Colonic mucosa (tissue), 4 donors: ENCODE measurements around the gene MEF2D. TPM values are rescaled to one million over a fixed set of nuclear protein-coding genes. Genes with fewer than 3 reads are reported as not detected.

ENCODE experiments used
- DNase-seq: peaks from one replicate; pipeline ENCODE4 v3.0.0-alpha.2; 2020
- H3K27ac ChIP-seq: fragments of 200-600 bp; one replicate; pipeline ENCODE4 v1.8.0; 2021
- H3K27me3 ChIP-seq: fragments of 200-600 bp; one replicate; pipeline ENCODE4 v1.8.0; 2021
- H3K36me3 ChIP-seq: fragments of 200-600 bp; one replicate; pipeline ENCODE4 v1.8.0; 2021
- H3K4me1 ChIP-seq: fragments of 200-600 bp; one replicate; pipeline ENCODE4 v1.8.0; 2021; ENCODE audit warnings: mild to moderate bottlenecking
- H3K4me3 ChIP-seq: fragments of 200-600 bp; one replicate; pipeline ENCODE4 v1.8.0; 2021
- H3K9ac ChIP-seq, 2 donors: one replicate each; pipeline ENCODE4 v1.7.0; 2013; ENCODE audit warnings: control low read depth in 2 of 2, low read depth in 2 of 2, low read length in 2 of 2
- H3K9me3 ChIP-seq: fragments of 200-600 bp; one replicate; pipeline ENCODE4 v1.8.0; 2021
- intact Hi-C: fragments of 100-400 bp; cut with DNase I; formaldehyde crosslinking; loops from one replicate; pipeline ENCODE4 v1.14.1; 2022
- total RNA-seq, 2 donors: library from RNA; stranded (reverse); fragmentation: NEBNext Ultra II Directional in 1 of 2; extraction: Animal tissue kit (Norgen Biotek cat#: 25700) in 1 of 2; gene quantifications; one replicate each; pipeline ENCODE4 v1.2.1, GENCODE V29; 2021
- TF ChIP-seq, protein P1 (sequence below): fragments of 200-600 bp; IDR thresholded peaks from one replicate; pipeline ENCODE4 v1.8.0; 2022; ENCODE audit warnings: antibody characterized with exemption, mild to moderate bottlenecking
- donor health status: healthy.
- donor health status: DM: no; HTN: no; CAD: no.
- donor health status: DM: no; HTN: no; CAD: no.

The MEF2D gene
- total RNA-seq, 2 donors from 2014 or later, result 32.3 to 49.9 TPM

- no peaks in the 10 kb centered on the region for H3K4me1 ChIP-seq
- no peak for DNase-seq
- H3K27ac ChIP-seq, result no peak overlapping the region
These were observed 45.7 kb upstream of the MEF2D start for GRCh38 chr1:156546267-156546666.

GRCh38 chr1:156544592-156545102, 44.1 kb upstream of the MEF2D start:
- H3K27me3 ChIP-seq, result no peaks in the 10 kb centered on the region
- H3K4me1 ChIP-seq, result no peaks in the 10 kb centered on the region
- intact Hi-C loops, result no loop called here
- H3K36me3 ChIP-seq, result no peaks in the 10 kb centered on the region
- H3K9ac ChIP-seq, result no peak overlapping the region
- no peak overlapping the region for H3K27ac ChIP-seq
- no peaks in the 10 kb centered on the region for H3K9me3 ChIP-seq
- TF ChIP-seq, protein P1, sequence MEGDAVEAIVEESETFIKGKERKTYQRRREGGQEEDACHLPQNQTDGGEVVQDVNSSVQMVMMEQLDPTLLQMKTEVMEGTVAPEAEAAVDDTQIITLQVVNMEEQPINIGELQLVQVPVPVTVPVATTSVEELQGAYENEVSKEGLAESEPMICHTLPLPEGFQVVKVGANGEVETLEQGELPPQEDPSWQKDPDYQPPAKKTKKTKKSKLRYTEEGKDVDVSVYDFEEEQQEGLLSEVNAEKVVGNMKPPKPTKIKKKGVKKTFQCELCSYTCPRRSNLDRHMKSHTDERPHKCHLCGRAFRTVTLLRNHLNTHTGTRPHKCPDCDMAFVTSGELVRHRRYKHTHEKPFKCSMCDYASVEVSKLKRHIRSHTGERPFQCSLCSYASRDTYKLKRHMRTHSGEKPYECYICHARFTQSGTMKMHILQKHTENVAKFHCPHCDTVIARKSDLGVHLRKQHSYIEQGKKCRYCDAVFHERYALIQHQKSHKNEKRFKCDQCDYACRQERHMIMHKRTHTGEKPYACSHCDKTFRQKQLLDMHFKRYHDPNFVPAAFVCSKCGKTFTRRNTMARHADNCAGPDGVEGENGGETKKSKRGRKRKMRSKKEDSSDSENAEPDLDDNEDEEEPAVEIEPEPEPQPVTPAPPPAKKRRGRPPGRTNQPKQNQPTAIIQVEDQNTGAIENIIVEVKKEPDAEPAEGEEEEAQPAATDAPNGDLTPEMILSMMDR, result no peak
- H3K4me3 ChIP-seq, result no peak overlapping the region
- DNase-seq, result no peak

More at GRCh38 chr1:156546267-156546666, 45.7 kb upstream of the MEF2D start:
- Histone ChIP-seq H3K36me3 (no peaks in the 10 kb centered on the region), H3K9me3 (no peaks in the 10 kb centered on the region), H3K27me3 (no peaks in the 10 kb centered on the region), H3K4me3 (no peak overlapping the region), H3K9ac (no peak overlapping the region)
- intact Hi-C loops, result no loop called here
- TF ChIP-seq, protein P1, result no peak

- H3K4me3 ChIP-seq, result no peak overlapping the region
- no peak overlapping the region for H3K27ac ChIP-seq
- no peaks in the 10 kb centered on the region for H3K9me3 ChIP-seq
- intact Hi-C loops, result no loop called here
- H3K36me3 ChIP-seq, result no peaks in the 10 kb centered on the region
- H3K9ac ChIP-seq, result no peak overlapping the region
- DNase-seq, result no peak
- TF ChIP-seq, protein P1, result no peak
- no peaks in the 10 kb centered on the region for H3K4me1 ChIP-seq
- H3K27me3 ChIP-seq, result no peaks in the 10 kb centered on the region
These were observed 42.5 kb upstream of the MEF2D start for GRCh38 chr1:156543066-156543465.

DNA sequence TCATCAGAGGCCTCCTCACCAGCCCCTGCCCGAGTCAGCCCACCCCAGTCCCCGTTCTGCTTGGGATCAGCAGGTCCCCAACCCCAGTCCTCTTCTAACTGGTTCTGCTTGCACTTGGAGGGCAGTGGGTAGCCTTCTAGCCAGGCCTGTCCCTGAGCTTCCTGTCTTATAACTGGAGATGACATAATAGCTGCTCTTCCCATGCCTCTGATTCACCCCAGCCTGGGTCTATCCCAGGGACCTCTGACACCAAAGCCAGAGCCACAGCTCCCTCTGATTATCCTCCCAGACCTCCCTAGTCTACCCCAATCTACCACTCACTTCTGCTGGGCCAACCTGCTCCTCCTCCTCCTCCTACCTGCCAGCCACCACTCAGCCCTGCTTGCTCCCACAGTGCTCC, 40.4 kb upstream of the MEF2D start:
- TF ChIP-seq, protein P1, result no peak
- Histone ChIP-seq H3K4me3 (no peak overlapping the region), H3K27ac (no peak overlapping the region), H3K4me1 (no peaks in the 10 kb centered on the region), H3K9me3 (no peaks in the 10 kb centered on the region), H3K9ac (no peak overlapping the region), H3K36me3 (no peaks in the 10 kb centered on the region), H3K27me3 (no peaks in the 10 kb centered on the region)
- no peak for DNase-seq
- intact Hi-C loops, result no loop called here

DNA sequence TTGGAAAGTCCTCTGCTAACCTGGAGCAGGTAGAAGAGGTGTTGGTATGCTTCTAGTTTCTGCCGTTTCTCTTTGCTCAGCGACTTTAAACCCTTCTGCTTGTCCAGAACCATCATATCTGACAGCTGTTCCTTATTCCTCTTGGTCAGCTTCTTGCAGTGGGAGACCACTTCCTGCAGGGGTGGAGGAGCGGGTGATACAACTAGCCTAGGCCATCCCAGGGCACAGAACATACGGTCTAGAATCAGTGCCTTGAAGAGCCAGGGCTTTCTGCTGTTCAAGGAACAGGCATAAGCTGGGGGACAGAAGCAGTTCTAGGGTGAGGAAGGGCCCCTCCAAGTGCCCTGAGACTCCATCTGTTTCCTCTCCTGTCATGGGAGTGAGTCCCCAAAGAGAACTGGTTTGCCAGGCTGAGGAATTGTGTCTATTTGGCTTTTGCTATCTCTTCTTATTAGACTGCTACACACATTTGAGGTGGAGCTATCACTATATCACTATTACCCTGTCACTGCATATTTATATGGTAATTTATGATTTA, 39.3 kb upstream of the MEF2D start:
- intact Hi-C loops, result no loop called here
- Histone ChIP-seq H3K27ac (no peak overlapping the region), H3K4me3 (no peak overlapping the region), H3K36me3 (no peaks in the 10 kb centered on the region), H3K27me3 (no peaks in the 10 kb centered on the region), H3K9me3 (no peaks in the 10 kb centered on the region), H3K9ac (no peak overlapping the region), H3K4me1 (no peaks in the 10 kb centered on the region)
- TF ChIP-seq, protein P1, result no peak
- DNase-seq, result no peak
